Neural crest cell (in vitro differentiated cells): ENCODE data around the gene TBCD. TPM values are rescaled to one million over a fixed set of nuclear protein-coding genes. Genes with fewer than 3 reads are reported as not detected.

Experiments used
- DNase-seq: peaks from one replicate; pipeline ENCODE4 v3.0.0; 2021; ENCODE audit warnings: low read depth, mixed read lengths, low spot score
- H3K27ac Mint-ChIP-seq: one replicate; pipeline ENCODE4 v1.8.0; 2021; ENCODE audit warnings: mild to moderate bottlenecking, mixed read lengths; ENCODE audit not compliant: unreplicated experiment
- H3K27me3 Mint-ChIP-seq: 2 replicates; pipeline ENCODE4 v1.8.0; 2021; ENCODE audit warnings: low read depth, mild to moderate bottlenecking, mixed read lengths
- H3K36me3 Mint-ChIP-seq: 2 replicates; pipeline ENCODE4 v1.8.0; 2021; ENCODE audit warnings: low read depth, mild to moderate bottlenecking, mixed read lengths
- H3K4me1 Mint-ChIP-seq: 2 replicates; pipeline ENCODE4 v1.8.0; 2021; ENCODE audit warnings: mixed read lengths
- H3K4me3 Mint-ChIP-seq: one replicate; pipeline ENCODE4 v1.8.0; 2021; ENCODE audit warnings: mild to moderate bottlenecking, mixed read lengths
- H3K9me3 Mint-ChIP-seq: 2 replicates; pipeline ENCODE4 v1.8.0; 2021; ENCODE audit warnings: mixed read lengths
- total RNA-seq: library from RNA; stranded (reverse); gene quantifications from 2 replicates; pipeline ENCODE4 v1.2.1, GENCODE V29; 2021
- TF ChIP-seq, protein P1 (sequence below): fragments of 200-600 bp; sonication (generic); conservative IDR thresholded peaks from 2 replicates; pipeline ENCODE4 v1.5.0; 2021; ENCODE audit warnings: antibody characterized with exemption, mild to moderate bottlenecking

The TBCD gene
- total RNA-seq, 1 donor from 2014 or later, result 166 TPM

DNA sequence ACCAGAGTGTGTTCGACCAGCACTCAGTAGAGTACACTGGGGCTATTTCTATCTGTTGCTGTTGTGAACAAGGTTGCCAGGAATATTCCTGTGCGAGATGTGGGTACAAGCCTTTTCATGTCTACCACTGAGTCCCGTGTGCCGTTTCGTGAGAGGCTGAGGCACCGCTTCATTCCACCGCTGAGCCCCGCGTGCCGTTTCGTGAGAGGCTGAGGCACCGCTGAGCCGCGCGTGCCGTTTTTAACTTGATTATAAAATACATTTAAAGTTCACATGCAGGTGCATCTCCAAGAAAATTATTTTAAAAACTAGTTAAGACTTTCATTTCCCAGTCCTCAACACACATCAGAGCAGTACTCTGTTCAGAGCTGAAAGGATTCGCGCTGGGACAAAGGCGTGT, 166.6 kb downstream of the TBCD start:
- H3K36me3 Mint-ChIP-seq, result peaks cover 13% of the 10 kb centered on the region
- H3K27ac Mint-ChIP-seq, result no peak overlapping the region
- no peak overlapping the region for H3K4me3 Mint-ChIP-seq
- H3K4me1 Mint-ChIP-seq, result peaks cover 4% of the 10 kb centered on the region
- TF ChIP-seq, protein P1, sequence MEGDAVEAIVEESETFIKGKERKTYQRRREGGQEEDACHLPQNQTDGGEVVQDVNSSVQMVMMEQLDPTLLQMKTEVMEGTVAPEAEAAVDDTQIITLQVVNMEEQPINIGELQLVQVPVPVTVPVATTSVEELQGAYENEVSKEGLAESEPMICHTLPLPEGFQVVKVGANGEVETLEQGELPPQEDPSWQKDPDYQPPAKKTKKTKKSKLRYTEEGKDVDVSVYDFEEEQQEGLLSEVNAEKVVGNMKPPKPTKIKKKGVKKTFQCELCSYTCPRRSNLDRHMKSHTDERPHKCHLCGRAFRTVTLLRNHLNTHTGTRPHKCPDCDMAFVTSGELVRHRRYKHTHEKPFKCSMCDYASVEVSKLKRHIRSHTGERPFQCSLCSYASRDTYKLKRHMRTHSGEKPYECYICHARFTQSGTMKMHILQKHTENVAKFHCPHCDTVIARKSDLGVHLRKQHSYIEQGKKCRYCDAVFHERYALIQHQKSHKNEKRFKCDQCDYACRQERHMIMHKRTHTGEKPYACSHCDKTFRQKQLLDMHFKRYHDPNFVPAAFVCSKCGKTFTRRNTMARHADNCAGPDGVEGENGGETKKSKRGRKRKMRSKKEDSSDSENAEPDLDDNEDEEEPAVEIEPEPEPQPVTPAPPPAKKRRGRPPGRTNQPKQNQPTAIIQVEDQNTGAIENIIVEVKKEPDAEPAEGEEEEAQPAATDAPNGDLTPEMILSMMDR, result no peak
- no peaks in the 10 kb centered on the region for H3K27me3 Mint-ChIP-seq
- H3K9me3 Mint-ChIP-seq, result no peaks in the 10 kb centered on the region
- DNase-seq, result no peak

DNA sequence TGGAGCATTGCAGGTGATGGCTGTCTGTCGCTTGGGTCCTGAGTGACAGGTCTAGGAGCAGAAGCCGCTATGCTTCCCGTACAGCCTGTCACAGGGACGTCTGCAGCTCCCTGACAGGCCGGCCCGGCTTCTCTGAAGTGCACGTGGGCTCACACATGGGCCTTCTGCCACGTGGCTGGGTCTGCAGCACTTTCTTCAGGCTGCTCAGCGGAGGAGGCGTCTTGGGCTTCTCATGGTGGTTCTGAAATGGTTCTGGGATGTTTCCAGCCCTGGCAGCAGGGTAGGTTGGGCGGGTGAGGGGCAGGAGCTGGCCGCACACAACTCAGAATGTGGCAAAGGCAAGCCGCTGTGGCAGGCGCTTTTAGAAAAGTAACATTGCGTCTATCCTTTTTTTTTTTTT, 168.3 kb downstream of the TBCD start:
- Mint-ChIP-seq H3K4me1 (peaks cover 4% of the 10 kb centered on the region), H3K27ac (peak overlapping the region; percentile 96), H3K36me3 (peaks cover 13% of the 10 kb centered on the region)

DNA sequence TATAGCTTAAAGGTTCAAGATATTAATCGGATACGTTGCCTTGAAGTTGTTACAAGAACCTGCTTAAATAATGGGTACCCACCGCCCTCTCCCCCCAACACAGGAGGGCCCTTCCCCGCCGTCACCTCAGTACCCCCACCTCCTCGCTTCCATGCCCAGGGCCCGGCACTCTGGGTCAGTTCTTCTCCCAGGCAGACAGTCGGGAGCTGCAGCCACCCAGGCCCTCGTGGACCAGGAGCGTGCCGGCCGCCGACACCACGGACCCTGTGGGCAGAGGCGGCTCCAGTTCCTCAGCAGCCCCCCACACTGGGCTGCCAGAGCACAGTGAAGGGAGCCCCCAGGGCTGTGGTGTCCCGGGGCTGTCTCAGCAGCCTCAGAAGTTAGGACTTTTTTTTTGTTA, 168.8 kb downstream of the TBCD start:
- no peaks in the 10 kb centered on the region for H3K9me3 Mint-ChIP-seq
- no peak overlapping the region for H3K27ac Mint-ChIP-seq
- no peak for DNase-seq
- peaks cover 4% of the 10 kb centered on the region for H3K4me1 Mint-ChIP-seq
- TF ChIP-seq, protein P1, result no peak
- peaks cover 13% of the 10 kb centered on the region for H3K36me3 Mint-ChIP-seq
- H3K27me3 Mint-ChIP-seq, result no peaks in the 10 kb centered on the region
- H3K4me3 Mint-ChIP-seq, result no peak overlapping the region

More for the DNA sequence above, 168.3 kb downstream of the TBCD start:
- H3K27me3 Mint-ChIP-seq, result no peaks in the 10 kb centered on the region
- TF ChIP-seq, protein P1, result no peak
- DNase-seq, result no peak
- no peak overlapping the region for H3K4me3 Mint-ChIP-seq
- no peaks in the 10 kb centered on the region for H3K9me3 Mint-ChIP-seq

DNA sequence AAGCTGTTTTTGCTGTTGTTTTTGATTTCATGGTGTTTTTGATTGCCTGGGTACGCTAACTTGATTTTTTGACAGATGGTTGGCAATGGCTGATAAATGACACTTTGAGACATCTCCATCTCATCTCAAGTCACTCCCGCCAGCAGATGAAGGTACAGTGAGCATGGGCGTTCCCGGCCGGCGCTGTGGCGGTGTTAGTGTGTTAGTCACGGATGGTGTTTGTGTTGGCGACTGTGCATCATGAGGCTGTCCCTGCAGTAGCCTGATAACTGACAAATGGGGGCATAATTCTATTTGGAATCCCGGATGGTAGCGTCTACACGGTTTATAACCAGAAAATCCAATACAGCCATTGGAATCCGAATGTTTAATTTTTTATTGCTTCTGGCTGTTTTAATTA, 169.6 kb downstream of the TBCD start:
- H3K4me3 Mint-ChIP-seq, result no peak overlapping the region
- H3K27me3 Mint-ChIP-seq, result no peaks in the 10 kb centered on the region
- H3K9me3 Mint-ChIP-seq, result no peaks in the 10 kb centered on the region
- TF ChIP-seq, protein P1, result no peak
- peaks cover 4% of the 10 kb centered on the region for H3K4me1 Mint-ChIP-seq
- no peak overlapping the region for H3K27ac Mint-ChIP-seq
- no peak for DNase-seq
- H3K36me3 Mint-ChIP-seq, result peaks cover 12% of the 10 kb centered on the region

DNA sequence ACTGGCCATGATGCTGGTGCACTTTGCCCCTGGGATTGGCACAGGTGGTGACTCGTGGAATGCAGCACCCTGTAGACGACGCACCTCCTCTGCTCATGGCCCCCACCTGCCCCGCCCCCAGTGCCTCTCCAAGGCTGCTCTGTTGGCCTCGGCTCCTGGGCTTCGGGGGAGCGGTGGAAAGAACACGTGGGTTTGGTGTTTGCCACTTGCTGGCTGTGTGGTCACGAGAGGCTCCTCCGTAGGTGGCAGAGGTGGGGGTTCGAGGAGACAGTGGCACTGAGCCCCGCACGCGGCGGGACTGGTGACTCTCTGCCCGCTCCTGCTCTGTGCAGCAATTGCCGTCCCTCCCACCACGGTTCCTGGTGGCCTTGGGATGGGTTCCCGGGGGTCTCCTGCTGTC, 170.8 kb downstream of the TBCD start:
- no peak for DNase-seq
- Mint-ChIP-seq H3K4me1 (no peaks in the 10 kb centered on the region), H3K9me3 (no peaks in the 10 kb centered on the region), H3K4me3 (no peak overlapping the region), H3K36me3 (peaks cover 16% of the 10 kb centered on the region), H3K27me3 (no peaks in the 10 kb centered on the region), H3K27ac (no peak overlapping the region)
- TF ChIP-seq, protein P1, result no peak
